Stomach smooth muscle (tissue), 2 donors: Measurements from ENCODE around the gene RPS6KB2.

Experiments used
- H3K27ac ChIP-seq: one replicate; pipeline ENCODE4 v1.7.0; 2013; ENCODE audit warnings: mild to moderate bottlenecking, low read length, inconsistent platforms
- H3K27me3 ChIP-seq, 2 donors: one replicate each; pipeline ENCODE4 v1.7.0; 2013; ENCODE audit warnings: low read length in 2 of 2; ENCODE audit not compliant: insufficient read depth in 2 of 2, control insufficient read depth in 1 of 2
- H3K36me3 ChIP-seq, 2 donors: one replicate each; pipeline ENCODE4 v1.7.0; 2013; ENCODE audit warnings: low read length in 2 of 2; ENCODE audit not compliant: control insufficient read depth in 2 of 2, insufficient read depth in 2 of 2
- H3K4me1 ChIP-seq: one replicate; pipeline ENCODE4 v1.7.0; 2013; ENCODE audit warnings: low read length; ENCODE audit not compliant: control insufficient read depth, insufficient read depth
- H3K4me3 ChIP-seq, 2 donors: one replicate each; pipeline ENCODE4 v1.7.0; 2013; ENCODE audit warnings: low read length in 2 of 2
- H3K9ac ChIP-seq, 2 donors: one replicate each; pipeline ENCODE4 v1.7.0; 2013; ENCODE audit warnings: low read length in 2 of 2, mild to moderate bottlenecking in 1 of 2
- H3K9me3 ChIP-seq, 2 donors: one replicate each; pipeline ENCODE4 v1.7.0; 2013; ENCODE audit warnings: low read length in 2 of 2; ENCODE audit not compliant: control insufficient read depth in 2 of 2
- donor health status: healthy.
- donor health status: Pancreatic carcinoma.

RPS6KB2 gene

GRCh38 chr11:67432655-67433349 is 4.5 kb downstream of the RPS6KB2 start:
- no peak overlapping the region for H3K9ac ChIP-seq
- no peaks in the 10 kb centered on the region for H3K27me3 ChIP-seq
- H3K4me1 ChIP-seq, result peaks cover 24% of the 10 kb centered on the region
- H3K36me3 ChIP-seq, result peaks cover 22 to 32% of the 10 kb centered on the region in 2 donors
- H3K4me3 ChIP-seq, result no peak overlapping the region
- no peaks in the 10 kb centered on the region for H3K9me3 ChIP-seq
- H3K27ac ChIP-seq, result no peak overlapping the region

DNA sequence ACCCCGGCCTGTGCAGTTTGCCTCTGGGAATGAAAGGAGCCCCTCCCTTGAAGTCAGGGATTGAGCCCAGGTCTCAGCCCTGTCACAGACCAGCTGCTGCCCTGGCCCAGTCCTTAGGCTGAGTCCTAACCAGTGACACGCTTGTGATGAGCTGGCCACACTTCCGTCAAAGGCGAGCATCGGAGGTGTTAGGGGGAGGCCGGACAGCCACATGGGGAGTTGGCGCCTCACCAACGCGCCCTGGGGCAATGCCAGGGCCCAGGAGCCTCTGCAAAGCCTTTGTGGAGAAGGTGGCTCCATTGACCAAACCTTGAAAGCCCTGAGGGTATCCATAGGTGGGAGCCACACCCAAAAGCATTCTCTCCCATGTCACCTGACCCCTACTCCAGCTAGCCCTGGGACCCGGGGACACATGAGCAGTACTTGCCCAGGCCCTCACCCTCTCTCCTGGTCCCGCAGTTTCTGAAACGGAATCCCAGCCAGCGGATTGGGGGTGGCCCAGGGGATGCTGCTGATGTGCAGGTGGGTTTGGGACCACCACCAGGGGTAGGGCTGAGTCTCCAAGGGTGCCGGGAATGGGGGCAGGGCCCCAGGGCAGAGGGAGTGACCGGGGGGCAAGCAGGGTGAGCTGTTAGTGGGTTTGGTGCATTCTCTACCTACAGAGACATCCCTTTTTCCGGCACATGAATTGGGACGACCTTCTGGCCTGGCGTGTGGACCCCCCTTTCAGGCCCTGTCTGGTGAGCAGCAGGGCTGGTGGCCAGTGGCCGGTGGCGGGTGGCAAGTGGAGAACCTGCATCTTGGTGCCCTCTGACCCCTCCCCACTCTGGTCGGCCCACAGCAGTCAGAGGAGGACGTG is 5.5 kb downstream of the RPS6KB2 start:
- Histone ChIP-seq H3K4me1 (peaks cover 19% of the 10 kb centered on the region), H3K36me3 (peaks cover 22 to 34% of the 10 kb centered on the region in 2 donors), H3K4me3 (no peak overlapping the region), H3K9ac (no peak overlapping the region), H3K27ac (no peak overlapping the region), H3K9me3 (no peaks in the 10 kb centered on the region), H3K27me3 (no peaks in the 10 kb centered on the region)

DNA sequence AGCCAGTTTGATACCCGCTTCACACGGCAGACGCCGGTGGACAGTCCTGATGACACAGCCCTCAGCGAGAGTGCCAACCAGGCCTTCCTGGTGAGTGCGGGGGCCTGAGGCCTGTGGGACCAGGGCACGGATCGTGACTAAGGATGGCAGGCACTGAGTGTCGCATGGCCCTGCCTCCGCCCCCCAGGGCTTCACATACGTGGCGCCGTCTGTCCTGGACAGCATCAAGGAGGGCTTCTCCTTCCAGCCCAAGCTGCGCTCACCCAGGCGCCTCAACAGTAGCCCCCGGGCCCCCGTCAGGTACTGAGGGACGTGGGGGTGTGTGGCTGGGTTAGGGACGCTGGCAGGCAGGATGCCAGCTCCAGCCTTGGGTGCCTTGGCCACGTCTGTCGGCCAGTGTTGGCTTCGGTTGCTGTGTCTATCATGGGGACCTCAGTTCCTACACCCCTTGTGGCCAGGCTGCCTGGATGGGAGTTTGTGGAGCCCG is 6.1 kb downstream of the RPS6KB2 start:
- Histone ChIP-seq H3K4me3 (no peak overlapping the region), H3K9me3 (no peaks in the 10 kb centered on the region), H3K27ac (no peak overlapping the region), H3K36me3 (peaks cover 22 to 31% of the 10 kb centered on the region in 2 donors), H3K4me1 (peaks cover 15% of the 10 kb centered on the region), H3K27me3 (no peaks in the 10 kb centered on the region), H3K9ac (no peak overlapping the region)

DNA sequence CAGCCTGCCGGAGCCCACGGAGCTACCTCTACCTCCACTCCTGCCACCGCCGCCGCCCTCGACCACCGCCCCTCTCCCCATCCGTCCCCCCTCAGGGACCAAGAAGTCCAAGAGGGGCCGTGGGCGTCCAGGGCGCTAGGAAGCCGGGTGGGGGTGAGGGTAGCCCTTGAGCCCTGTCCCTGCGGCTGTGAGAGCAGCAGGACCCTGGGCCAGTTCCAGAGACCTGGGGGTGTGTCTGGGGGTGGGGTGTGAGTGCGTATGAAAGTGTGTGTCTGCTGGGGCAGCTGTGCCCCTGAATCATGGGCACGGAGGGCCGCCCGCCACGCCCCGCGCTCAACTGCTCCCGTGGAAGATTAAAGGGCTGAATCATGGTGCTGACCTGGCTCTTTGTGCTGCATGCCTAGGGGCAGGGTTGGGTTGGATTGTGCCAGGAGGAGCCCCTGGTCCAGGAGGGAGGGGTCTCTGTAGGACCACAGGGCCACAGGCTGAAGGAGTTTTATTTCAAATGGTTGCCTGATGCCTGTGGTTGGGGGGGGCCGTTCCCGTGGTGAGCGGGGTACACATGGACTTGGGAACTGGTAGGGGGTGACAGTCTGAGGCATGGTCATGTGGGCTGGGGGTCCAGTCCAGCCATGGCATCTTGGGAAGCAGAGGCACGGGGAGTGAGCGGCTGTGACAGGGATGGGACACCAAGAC is 6.9 kb downstream of the RPS6KB2 start:
- Histone ChIP-seq H3K36me3 (peaks cover 18 to 31% of the 10 kb centered on the region in 2 donors), H3K27ac (no peak overlapping the region), H3K4me1 (peaks cover 13% of the 10 kb centered on the region), H3K27me3 (no peaks in the 10 kb centered on the region), H3K9ac (no peak overlapping the region), H3K4me3 (no peak overlapping the region), H3K9me3 (no peaks in the 10 kb centered on the region)

- Histone ChIP-seq H3K27ac (peak overlapping the region; percentile 18), H3K27me3 (no peaks in the 10 kb centered on the region), H3K36me3 (peaks cover 18 to 33% of the 10 kb centered on the region in 2 donors), H3K9ac (no peak overlapping the region), H3K4me1 (peaks cover 12% of the 10 kb centered on the region), H3K9me3 (no peaks in the 10 kb centered on the region), H3K4me3 (no peak overlapping the region)
These were observed 7.6 kb downstream of the RPS6KB2 start for GRCh38 chr11:67435727-67436458.

DNA sequence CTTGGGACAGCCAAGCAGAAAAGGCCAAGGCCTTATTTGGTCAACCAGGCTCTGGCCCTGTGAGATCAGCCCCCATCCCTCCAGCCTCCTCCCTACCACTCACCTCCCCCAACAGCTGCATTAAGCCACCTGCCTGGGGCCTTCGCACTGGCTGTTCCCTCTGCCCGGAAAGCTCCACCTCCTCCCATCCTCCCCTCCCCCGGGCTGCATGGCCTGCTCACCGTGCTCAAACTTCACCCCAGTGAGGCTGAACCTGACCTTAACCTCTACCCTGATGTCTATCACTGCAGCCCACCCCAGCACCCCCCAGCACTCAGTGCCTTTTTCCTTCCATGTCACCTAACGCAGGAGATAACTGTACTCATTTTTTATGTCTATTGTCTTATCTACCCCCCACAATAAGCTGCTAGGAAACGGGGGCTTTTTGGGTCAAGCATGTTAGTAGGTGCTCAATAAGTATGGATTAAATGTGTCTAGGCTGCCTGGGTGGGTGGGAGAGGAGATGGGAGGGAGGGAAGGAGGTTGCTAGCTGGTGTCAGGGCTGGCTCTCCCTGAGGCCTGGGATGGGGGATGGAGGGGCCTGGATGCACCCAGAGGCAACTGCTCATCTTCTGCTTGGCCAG is 8.3 kb downstream of the RPS6KB2 start:
- H3K27ac ChIP-seq, result peak overlapping the region; percentile 18
- no peak overlapping the region for H3K4me3 ChIP-seq
- H3K9ac ChIP-seq, result no peak overlapping the region
- no peaks in the 10 kb centered on the region for H3K27me3 ChIP-seq
- H3K9me3 ChIP-seq, result no peaks in the 10 kb centered on the region
- peaks cover 18 to 34% of the 10 kb centered on the region in 2 donors for H3K36me3 ChIP-seq
- H3K4me1 ChIP-seq, result peaks cover 12% of the 10 kb centered on the region

- Histone ChIP-seq H3K27me3 (no peaks in the 10 kb centered on the region), H3K36me3 (peaks cover 18 to 32% of the 10 kb centered on the region in 2 donors), H3K9me3 (no peaks in the 10 kb centered on the region), H3K9ac (no peak within 1 kb of the TSS), H3K4me1 (peaks cover 18% of the 10 kb centered on the region), H3K27ac (peak within 1 kb of the TSS; percentile 11), H3K4me3 (no peak within 1 kb of the TSS)
These were observed 9.0 kb downstream of the RPS6KB2 start, which contains the start of gene PTPRCAP for GRCh38 chr11:67437082-67437808. Gene PTPRCAP (minus strand): TSS chr11:67437682. CDS start chr11:67437619, 63 bp downstream.

DNA sequence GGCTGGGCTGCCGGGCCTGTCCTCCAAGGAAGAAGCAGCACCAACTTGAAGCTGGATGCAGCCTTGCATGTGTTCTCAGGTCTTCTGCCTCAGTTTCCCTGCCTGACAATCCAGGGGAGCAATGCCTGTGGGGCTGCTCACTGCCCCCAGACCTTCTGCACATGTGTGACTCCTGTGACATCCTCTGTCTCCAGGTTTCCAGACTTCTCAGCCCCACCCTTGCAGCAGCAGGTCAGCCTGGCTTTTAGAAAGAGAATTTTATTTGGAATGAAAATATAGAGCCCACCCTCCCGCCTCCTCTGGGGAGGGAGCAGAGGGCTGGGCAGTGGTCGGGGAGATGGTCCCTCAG is 9.5 kb downstream of the RPS6KB2 start:
- H3K9ac ChIP-seq, result no peak overlapping the region
- H3K4me3 ChIP-seq, result no peak overlapping the region
- peaks cover 23% of the 10 kb centered on the region for H3K4me1 ChIP-seq
- H3K27me3 ChIP-seq, result no peaks in the 10 kb centered on the region
- peaks cover 14 to 27% of the 10 kb centered on the region in 2 donors for H3K36me3 ChIP-seq
- H3K9me3 ChIP-seq, result no peaks in the 10 kb centered on the region
- no peak overlapping the region for H3K27ac ChIP-seq

- peaks cover 13 to 22% of the 10 kb centered on the region in 2 donors for H3K36me3 ChIP-seq
- H3K9me3 ChIP-seq, result no peaks in the 10 kb centered on the region
- no peak overlapping the region for H3K4me3 ChIP-seq
- peaks cover 27% of the 10 kb centered on the region for H3K4me1 ChIP-seq
- H3K27me3 ChIP-seq, result no peaks in the 10 kb centered on the region
- H3K27ac ChIP-seq, result no peak overlapping the region
- H3K9ac ChIP-seq, result no peak overlapping the region
These were observed 10.0 kb downstream of the RPS6KB2 start for GRCh38 chr11:67438158-67438902.
